Naive thymus-derived CD4-positive, alpha-beta T cell (primary cell): ENCODE data around the gene CHN2. TPM values are rescaled to one million over a fixed set of nuclear protein-coding genes. Genes with fewer than 3 reads are reported as not detected.

Experiments used
- ATAC-seq: fragments of 150-1000 bp; cut with Tn5 transposase; 2 replicates; pipeline ENCODE4 v1.10.0; 2021; ENCODE audit warnings: mild to moderate bottlenecking, moderate library complexity
- CTCF ChIA-PET: fragments of 350-600 bp; sonication (Branson Sonifier 250); formaldehyde crosslinking; loops from one replicate; lab custom pipeline; 2021; ENCODE audit warnings: antibody characterized with exemption; lab: Charles Lee
- POLR2A ChIA-PET: fragments of 350-600 bp; sonication (Branson Sonifier 250); formaldehyde crosslinking; loops from one replicate; lab custom pipeline; 2021; ENCODE audit warnings: antibody characterized with exemption, inconsistent platforms; lab: Charles Lee
- DNase-seq, 9 donors: peaks; one replicate each; pipeline versions ENCODE4 v3.0.0 to v3.0.0-alpha.2; 2020 to 2022; ENCODE audit warnings: mixed read lengths in 1 of 9
- H3K27ac ChIP-seq: one replicate; pipeline ENCODE4 v1.7.0; 2013; ENCODE audit warnings: mild to moderate bottlenecking, low read depth, low read length, moderate library complexity
- H3K27me3 ChIP-seq, 2 donors: one replicate each; pipeline ENCODE4 v1.7.0; 2013; ENCODE audit warnings: low read length in 2 of 2, mild to moderate bottlenecking in 2 of 2, moderate library complexity in 2 of 2; ENCODE audit not compliant: control insufficient read depth in 2 of 2, insufficient read depth in 2 of 2
- H3K36me3 ChIP-seq, 3 experiments: 1 replicate in 2 of 3; 2 replicates in 1 of 3; pipeline ENCODE4 v1.7.0; 2013; ENCODE audit warnings: low read length in 3 of 3, mild to moderate bottlenecking in 3 of 3, moderate library complexity in 1 of 3; ENCODE audit not compliant: insufficient read depth in 3 of 3, control insufficient read depth in 2 of 3
- H3K4me1 ChIP-seq, 2 donors: one replicate each; pipeline ENCODE4 v1.7.0; 2013; ENCODE audit warnings: low read length in 2 of 2, mild to moderate bottlenecking in 2 of 2, moderate library complexity in 1 of 2; ENCODE audit not compliant: control insufficient read depth in 2 of 2, insufficient read depth in 2 of 2
- H3K4me3 ChIP-seq: 2 replicates; pipeline ENCODE4 v1.7.0; 2013; ENCODE audit warnings: mild to moderate bottlenecking, low read length
- H3K9me3 ChIP-seq, 3 experiments: 1 replicate in 2 of 3; 2 replicates in 1 of 3; pipeline ENCODE4 v1.7.0; 2013; ENCODE audit warnings: low read length in 3 of 3; ENCODE audit not compliant: control insufficient read depth in 2 of 3
- H3K27ac Mint-ChIP-seq, 9 donors: one replicate each; pipeline ENCODE4 v1.8.0; 2020 to 2022; ENCODE audit warnings: mixed read lengths in 9 of 9, mild to moderate bottlenecking in 8 of 9, moderate library complexity in 5 of 9, inconsistent platforms in 2 of 9
- H3K27me3 Mint-ChIP-seq, 5 donors: one replicate each; pipeline ENCODE4 v1.8.0; 2021 to 2022; ENCODE audit warnings: mixed read lengths in 5 of 5, mild to moderate bottlenecking in 1 of 5
- H3K36me3 Mint-ChIP-seq, 5 donors: one replicate each; pipeline ENCODE4 v1.8.0; 2020 to 2022; ENCODE audit warnings: mixed read lengths in 5 of 5, mild to moderate bottlenecking in 3 of 5, inconsistent platforms in 1 of 5
- H3K4me1 Mint-ChIP-seq, 7 donors: one replicate each; pipeline ENCODE4 v1.8.0; 2020 to 2022; ENCODE audit warnings: mixed read lengths in 7 of 7, mild to moderate bottlenecking in 3 of 7, inconsistent platforms in 1 of 7
- H3K4me3 Mint-ChIP-seq, 10 donors: one replicate each; pipeline ENCODE4 v1.8.0; 2020 to 2022; ENCODE audit warnings: mild to moderate bottlenecking in 10 of 10, mixed read lengths in 10 of 10, moderate library complexity in 6 of 10, inconsistent platforms in 2 of 10
- H3K9me3 Mint-ChIP-seq, 11 donors: one replicate each; pipeline ENCODE4 v1.8.0; 2020 to 2022; ENCODE audit warnings: mixed read lengths in 11 of 11, mild to moderate bottlenecking in 4 of 11, inconsistent platforms in 1 of 11, moderate library complexity in 1 of 11
- intact Hi-C, 2 donors: fragments of 100-400 bp; cut with micrococcal nuclease; formaldehyde crosslinking; loops; one replicate each; pipeline ENCODE4 v1.15.1; 2023
- polyA plus RNA-seq, 2 donors: library from polyadenylated mRNA; unstranded; fragments of 300-500 nt; fragmentation: Illumina TruSeq; gene quantifications; one replicate each; pipeline ENCODE4 v1.2.3, GENCODE V29; 2021
- total RNA-seq, 6 experiments: library from RNA in 5 of 6; stranded (reverse) in 5 of 6; gene quantifications; 1 replicate in 5 of 6; 2 replicates in 1 of 6; pipeline ENCODE4 v1.2.3 and lab custom pipeline; 2021 to 2026

Gene CHN2
- total and polyA plus RNA-seq, 7 experiments from 2014 or later: 0.34 to 28.1 (median 0.98) TPM

DNA sequence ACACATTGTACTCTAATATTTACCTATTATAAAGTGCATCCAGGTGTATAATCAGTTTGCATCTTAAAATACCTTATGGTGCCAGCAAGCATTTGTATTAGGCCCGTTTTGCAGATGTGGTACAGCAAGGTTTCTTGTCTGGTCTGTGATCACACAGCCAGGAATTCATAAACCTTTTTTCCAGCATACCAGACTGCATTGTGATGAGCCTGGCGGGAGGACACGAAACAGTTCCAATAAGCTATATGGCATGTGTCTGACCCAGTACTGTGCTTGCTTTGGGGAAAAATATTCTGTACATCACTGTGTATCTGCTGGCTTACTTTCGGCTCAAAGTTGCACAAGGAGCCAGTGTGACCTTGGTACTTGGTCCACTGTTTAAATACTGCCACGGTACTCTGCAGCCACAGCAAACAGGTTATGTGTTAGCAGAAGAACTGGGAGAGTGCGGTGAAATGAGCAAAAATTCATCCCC is 36.3 kb downstream of the CHN2 start:
- Mint-ChIP-seq H3K4me1 (peaks cover 0 to 7% (median 0%) of the 10 kb centered on the region in 7 donors), H3K27me3 (peaks cover 0 to 10% (median 4%) of the 10 kb centered on the region in 5 donors), H3K4me3 (no peak overlapping the region), H3K36me3 (no peaks in the 10 kb centered on the region), H3K27ac (no peak overlapping the region), H3K9me3 (peaks cover 0 to under 1% (median 0%) of the 10 kb centered on the region in 11 donors)
- Histone ChIP-seq H3K27me3 (no peaks in the 10 kb centered on the region), H3K4me1 (no peaks in the 10 kb centered on the region), H3K4me3 (no peak overlapping the region), H3K36me3 (no peaks in the 10 kb centered on the region), H3K27ac (no peak overlapping the region), H3K9me3 (no peaks in the 10 kb centered on the region)
- ChIA-PET CTCF (no interaction called here), POLR2A (no interaction called here)
- intact Hi-C loops: no loop called here
- DNase-seq: no peak
- no peak for ATAC-seq

GRCh38 chr7:29231671-29232232 is 37.2 kb downstream of the CHN2 start:
- intact Hi-C loops: no loop called here
- Histone ChIP-seq H3K4me1 (no peaks in the 10 kb centered on the region), H3K27ac (no peak overlapping the region), H3K36me3 (peaks cover 0 to 4% (median 0%) of the 10 kb centered on the region in 3 experiments), H3K4me3 (no peak overlapping the region), H3K27me3 (no peaks in the 10 kb centered on the region), H3K9me3 (no peaks in the 10 kb centered on the region)
- peaks cover 0 to 12% (median 4%) of the 10 kb centered on the region in 5 donors for H3K27me3 Mint-ChIP-seq
- H3K36me3 Mint-ChIP-seq: no peaks in the 10 kb centered on the region
- CTCF ChIA-PET: interaction anchor here (0.6 kb wide), 1 partner anchor 1957 kb away, joined by 4 read pairs; no protein-coding TSS in a partner anchor
- no peak overlapping the region for H3K27ac Mint-ChIP-seq
- POLR2A ChIA-PET: no interaction called here
- peaks cover 0 to 2% (median 0%) of the 10 kb centered on the region in 11 donors for H3K9me3 Mint-ChIP-seq
- DNase-seq: no peak
- ATAC-seq: no peak
- peaks cover 0 to 7% (median 0%) of the 10 kb centered on the region in 7 donors for H3K4me1 Mint-ChIP-seq
- H3K4me3 Mint-ChIP-seq: no peak overlapping the region

DNA sequence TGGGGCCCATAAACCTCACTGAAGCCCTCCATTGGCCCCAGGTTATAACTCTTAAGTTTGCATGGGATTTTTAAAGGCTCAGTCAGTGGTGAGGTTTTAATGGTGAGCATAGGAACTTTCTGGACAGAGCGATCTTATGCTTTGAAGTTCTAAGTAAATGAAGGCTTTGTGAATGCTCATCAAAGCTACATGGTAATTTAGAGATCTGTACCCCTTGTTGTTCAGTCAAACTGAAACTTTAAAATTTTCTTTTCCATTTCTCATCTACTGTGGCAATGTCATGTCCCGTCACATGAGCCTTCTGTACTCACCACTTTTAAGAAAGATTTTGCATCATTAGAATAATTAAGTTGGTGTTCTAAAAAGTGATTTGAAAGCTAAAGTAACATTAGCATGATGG is 39.9 kb downstream of the CHN2 start:
- Mint-ChIP-seq H3K4me3 (no peak overlapping the region), H3K4me1 (peaks cover 0 to 8% (median 0%) of the 10 kb centered on the region in 7 donors), H3K9me3 (peaks cover 0 to 2% (median 0%) of the 10 kb centered on the region in 11 donors), H3K27ac (no peak overlapping the region), H3K36me3 (no peaks in the 10 kb centered on the region), H3K27me3 (peaks cover 3 to 13% (median 5%) of the 10 kb centered on the region in 5 donors)
- Histone ChIP-seq H3K36me3 (peaks cover 0 to 4% (median 0%) of the 10 kb centered on the region in 3 experiments), H3K27me3 (no peaks in the 10 kb centered on the region), H3K4me1 (no peaks in the 10 kb centered on the region), H3K9me3 (no peaks in the 10 kb centered on the region), H3K4me3 (no peak overlapping the region), H3K27ac (no peak overlapping the region)
- intact Hi-C loops: no loop called here
- CTCF ChIA-PET: no interaction called here
- ATAC-seq (no peak), DNase-seq (no peak)
- POLR2A ChIA-PET: no interaction called here

- H3K27me3 Mint-ChIP-seq: peaks cover 3 to 16% (median 5%) of the 10 kb centered on the region in 5 donors
- ATAC-seq: no peak
- Histone ChIP-seq H3K27ac (no peak overlapping the region), H3K4me3 (no peak overlapping the region), H3K4me1 (no peaks in the 10 kb centered on the region), H3K27me3 (no peaks in the 10 kb centered on the region), H3K9me3 (no peaks in the 10 kb centered on the region), H3K36me3 (peaks cover 0 to 4% (median 0%) of the 10 kb centered on the region in 3 experiments)
- no peak overlapping the region for H3K27ac Mint-ChIP-seq
- peaks cover 0 to 3% (median 0%) of the 10 kb centered on the region in 11 donors for H3K9me3 Mint-ChIP-seq
- ChIA-PET POLR2A (no interaction called here), CTCF (no interaction called here)
- H3K4me1 Mint-ChIP-seq: peaks cover 0 to 13% (median 0%) of the 10 kb centered on the region in 7 donors
- no peak for DNase-seq
- H3K36me3 Mint-ChIP-seq: no peaks in the 10 kb centered on the region
- intact Hi-C loops: loop anchor here in 1 of 2 donors (5.0 kb wide), 1 partner anchor 171 kb away; no protein-coding TSS in a partner anchor
- no peak overlapping the region for H3K4me3 Mint-ChIP-seq
These were observed 41.6 kb downstream of the CHN2 start for GRCh38 chr7:29236071-29236580.

GRCh38 chr7:29236649-29237048 is 42.1 kb downstream of the CHN2 start:
- H3K4me1 Mint-ChIP-seq: peaks cover 0 to 13% (median 0%) of the 10 kb centered on the region in 7 donors
- no peak overlapping the region for H3K4me3 ChIP-seq
- H3K4me1 ChIP-seq: no peaks in the 10 kb centered on the region
- H3K9me3 ChIP-seq: no peaks in the 10 kb centered on the region
- peaks cover 0 to 4% (median 0%) of the 10 kb centered on the region in 3 experiments for H3K36me3 ChIP-seq
- POLR2A ChIA-PET: no interaction called here
- H3K36me3 Mint-ChIP-seq: no peaks in the 10 kb centered on the region
- no peak overlapping the region for H3K27ac Mint-ChIP-seq
- ATAC-seq (no peak), DNase-seq (no peak)
- CTCF ChIA-PET: no interaction called here
- no peaks in the 10 kb centered on the region for H3K27me3 ChIP-seq
- intact Hi-C loops: loop anchor here in 1 of 2 donors (5.0 kb wide), 1 partner anchor 171 kb away; no protein-coding TSS in a partner anchor
- H3K27ac ChIP-seq: no peak overlapping the region
- peaks cover 3 to 15% (median 5%) of the 10 kb centered on the region in 5 donors for H3K27me3 Mint-ChIP-seq
- peaks cover 0 to 3% (median 0%) of the 10 kb centered on the region in 11 donors for H3K9me3 Mint-ChIP-seq
- no peak overlapping the region for H3K4me3 Mint-ChIP-seq

DNA sequence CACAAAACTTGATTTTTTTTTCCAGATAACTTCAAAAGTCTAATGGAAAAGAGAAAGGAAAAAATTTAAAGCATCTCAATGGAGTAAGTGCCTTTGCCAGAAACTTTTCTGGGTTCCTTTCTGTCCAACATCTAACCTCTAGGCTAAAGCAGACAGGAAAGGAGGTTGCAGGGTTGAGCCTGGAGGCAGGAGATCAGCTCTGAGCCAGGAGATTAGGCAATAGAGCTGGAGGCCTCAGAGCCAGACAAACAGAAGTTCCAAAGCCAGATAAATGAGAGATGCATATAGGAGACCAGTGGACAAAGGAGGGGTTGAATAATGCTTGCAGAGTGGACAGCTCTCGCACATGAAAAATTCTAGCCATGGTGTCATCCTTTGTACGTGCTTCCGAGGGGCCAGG is 42.9 kb downstream of the CHN2 start:
- no peak for DNase-seq
- Histone ChIP-seq H3K9me3 (no peaks in the 10 kb centered on the region), H3K4me1 (no peaks in the 10 kb centered on the region), H3K4me3 (no peak overlapping the region), H3K36me3 (peaks cover 0 to 4% (median 0%) of the 10 kb centered on the region in 3 experiments), H3K27me3 (no peaks in the 10 kb centered on the region), H3K27ac (no peak overlapping the region)
- H3K4me1 Mint-ChIP-seq: peaks cover 0 to 10% (median 0%) of the 10 kb centered on the region in 7 donors
- H3K27ac Mint-ChIP-seq: no peak overlapping the region
- ATAC-seq: no peak
- peaks cover 3 to 15% (median 5%) of the 10 kb centered on the region in 5 donors for H3K27me3 Mint-ChIP-seq
- intact Hi-C loops: loop anchor here in 1 of 2 donors (5.0 kb wide), 1 partner anchor 170 kb away; no protein-coding TSS in a partner anchor
- ChIA-PET CTCF (no interaction called here), POLR2A (no interaction called here)
- no peak overlapping the region for H3K4me3 Mint-ChIP-seq
- no peaks in the 10 kb centered on the region for H3K36me3 Mint-ChIP-seq
- peaks cover 0 to 3% (median 0%) of the 10 kb centered on the region in 11 donors for H3K9me3 Mint-ChIP-seq
